H1 (cell line): Measurements from ENCODE around the gene P2RX7. TPM values are rescaled to one million over a fixed set of nuclear protein-coding genes. Genes with fewer than 3 reads are reported as not detected.

Experiments used
- JUN ChIP-seq: IDR thresholded peaks from 2 replicates; pipeline ENCODE4 v1.6.1; 2011; ENCODE audit warnings: low read depth, mild to moderate bottlenecking, improper control_type of control experiment, low read length
- MAFK ChIP-seq: IDR thresholded peaks from 2 replicates; pipeline ENCODE4 v1.6.1; 2012; ENCODE audit warnings: low read depth, mild to moderate bottlenecking, improper control_type of control experiment, low read length
- NRF1 ChIP-seq: IDR thresholded peaks from 2 replicates; pipeline ENCODE4 v1.6.1; 2011; ENCODE audit warnings: mild to moderate bottlenecking, low read depth, low read length, improper control_type of control experiment
- SIX5 ChIP-seq: IDR thresholded peaks from 2 replicates; pipeline ENCODE4 v1.6.1; 2011; ENCODE audit warnings: mild to moderate bottlenecking, low read depth, low read length
- TBP ChIP-seq: IDR thresholded peaks from 2 replicates; pipeline ENCODE4 v1.6.1; 2011; ENCODE audit warnings: low read depth, low read length, improper control_type of control experiment
- polyA plus RNA-seq, 7 experiments: library from polyadenylated mRNA; depleted of rRNA in 3 of 7; stranded (reverse) in 5 of 7; unstranded in 2 of 7; fragments of >200 nt in 5 of 7; fragments of 200-250 nt in 2 of 7; gene quantifications; 1 replicate in 5 of 7; 2 replicates in 1 of 7; 4 replicates in 1 of 7; pipeline versions ENCODE4 v1.2.1 to v1.2.3, GENCODE V29; 2011 to 2013; ENCODE audit warnings: missing spikeins in 2 of 7, mixed read lengths in 2 of 7
- total RNA-seq: library from RNA; stranded (reverse); fragmentation: NEBNext Ultra II Directional; extraction: Animal tissue kit (Norgen Biotek cat#: 25700); gene quantifications from 2 replicates; pipeline ENCODE4 v1.2.1, GENCODE V29; 2021
- TF ChIP-seq, protein P1 (sequence below): IDR thresholded peaks from 2 replicates; pipeline ENCODE4 v1.6.1; 2012; ENCODE audit warnings: inconsistent platforms

Gene P2RX7
- total and polyA plus RNA-seq, 2 of the 8 experiments (the other 6 are each of a cell fraction or from before 2014, with no cell fraction given): 0.38 to 0.56 TPM

DNA sequence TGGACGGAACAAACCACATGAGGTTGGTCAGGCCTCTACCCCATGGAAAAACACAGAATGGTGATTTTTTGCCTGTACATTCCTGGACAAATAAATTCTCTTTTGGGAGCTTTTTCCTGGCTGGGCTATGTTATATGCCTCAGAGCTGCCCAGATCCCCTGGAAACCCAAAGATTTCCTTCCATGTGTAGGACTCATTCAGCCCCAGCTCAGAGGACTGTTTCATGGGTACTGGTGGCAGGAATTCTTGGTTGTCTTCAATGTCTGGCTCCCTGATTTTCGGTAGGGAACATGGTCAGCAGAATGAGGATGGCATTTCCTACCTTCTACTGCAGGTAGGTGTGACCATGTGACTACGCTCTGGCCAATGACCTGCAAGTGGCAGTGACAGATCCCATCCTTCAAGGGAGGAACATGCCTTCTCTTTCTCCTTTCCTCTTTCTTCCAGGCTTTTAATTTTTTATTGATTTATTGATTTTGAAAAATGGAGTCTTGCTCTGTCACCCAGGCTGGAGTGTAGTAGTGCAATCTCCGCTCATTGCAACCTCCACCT is 15.4 kb upstream of the P2RX7 start (continued):
- TF ChIP-seq JUN (no peak), TBP (no peak), NRF1 (no peak), SIX5 (no peak), MAFK (no peak)
- TF ChIP-seq, protein P1, sequence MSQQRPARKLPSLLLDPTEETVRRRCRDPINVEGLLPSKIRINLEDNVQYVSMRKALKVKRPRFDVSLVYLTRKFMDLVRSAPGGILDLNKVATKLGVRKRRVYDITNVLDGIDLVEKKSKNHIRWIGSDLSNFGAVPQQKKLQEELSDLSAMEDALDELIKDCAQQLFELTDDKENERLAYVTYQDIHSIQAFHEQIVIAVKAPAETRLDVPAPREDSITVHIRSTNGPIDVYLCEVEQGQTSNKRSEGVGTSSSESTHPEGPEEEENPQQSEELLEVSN: no peak
- TF ChIP-seq, all 59 proteins: peak for 0
